ENCODE results near the gene COMP.

The COMP gene

DNA sequence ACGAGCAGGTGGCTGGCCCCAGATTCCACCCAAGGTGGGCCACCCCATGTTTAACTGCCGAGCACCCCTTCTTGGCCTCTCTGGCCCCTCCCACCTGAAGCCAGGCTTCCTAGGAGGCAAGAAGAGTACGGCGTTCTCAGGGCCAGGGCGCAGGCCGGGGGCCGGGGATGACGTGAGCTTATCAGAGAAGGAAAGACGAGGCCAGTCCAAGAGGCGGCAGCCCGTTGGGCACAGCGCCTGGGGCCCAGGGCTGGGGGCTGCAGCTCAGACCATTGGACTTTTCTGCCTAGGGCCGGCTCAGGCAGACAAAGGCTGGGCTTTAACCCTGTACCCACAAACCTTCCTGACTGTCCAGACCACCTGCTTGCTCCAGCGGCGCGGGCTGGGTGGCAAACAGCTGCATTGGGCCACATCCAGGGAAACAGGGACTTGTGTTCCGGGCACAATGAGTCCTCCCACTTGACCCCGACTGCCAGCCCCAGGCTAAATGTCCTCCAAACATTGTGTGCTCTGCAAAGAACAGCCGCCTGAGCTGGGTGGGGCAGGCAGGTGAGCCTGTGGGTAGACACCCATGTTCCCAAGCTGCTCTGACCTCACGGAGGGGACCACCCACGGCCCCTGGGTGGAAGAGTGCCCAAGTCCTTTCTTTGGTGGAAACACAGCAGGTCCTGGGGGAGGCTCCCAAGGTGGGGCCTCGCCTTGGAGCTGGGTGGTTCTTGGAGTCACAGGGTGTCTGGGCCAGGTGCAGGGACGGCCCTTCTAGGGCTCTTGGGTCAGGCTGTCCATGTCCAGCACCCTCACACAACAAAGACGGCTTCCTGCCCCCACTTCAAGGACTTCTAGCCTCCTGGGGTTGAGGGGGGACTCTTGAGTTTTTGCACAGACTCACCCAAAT, 21.9 kb downstream of the COMP start:
- DNase-seq, result no peak

DNA sequence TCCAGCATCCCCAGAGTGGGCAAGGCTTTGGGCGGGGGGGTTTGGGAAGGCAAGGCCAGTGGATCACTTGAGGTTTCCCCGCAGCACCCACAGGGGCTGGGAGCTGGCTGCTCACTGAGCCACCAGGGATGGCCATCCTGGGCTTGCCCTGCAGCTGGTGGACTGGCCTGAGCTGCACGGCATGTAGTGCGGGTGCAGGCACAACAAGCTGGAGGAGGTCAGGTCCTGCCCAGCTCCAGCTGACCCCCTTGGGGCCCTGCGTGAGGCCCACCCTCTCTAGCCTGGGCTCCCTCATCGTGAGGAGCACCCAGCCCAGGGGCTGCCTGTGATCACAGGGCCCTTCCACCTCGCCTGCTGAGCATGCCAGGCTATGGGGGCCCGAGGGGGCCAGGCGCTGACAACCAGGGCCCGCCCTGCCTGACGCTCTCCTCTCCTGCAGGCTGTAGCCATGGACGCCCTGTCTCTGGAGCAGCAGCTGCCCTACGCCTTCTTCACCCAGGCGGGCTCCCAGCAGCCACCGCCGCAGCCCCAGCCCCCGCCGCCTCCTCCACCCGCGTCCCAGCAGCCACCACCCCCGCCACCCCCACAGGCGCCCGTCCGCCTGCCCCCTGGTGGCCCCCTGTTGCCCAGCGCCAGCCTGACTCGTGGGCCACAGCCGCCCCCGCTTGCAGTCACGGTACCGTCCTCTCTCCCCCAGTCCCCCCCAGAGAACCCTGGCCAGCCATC, 22.9 kb downstream of the COMP start:
- no peak for DNase-seq

DNA sequence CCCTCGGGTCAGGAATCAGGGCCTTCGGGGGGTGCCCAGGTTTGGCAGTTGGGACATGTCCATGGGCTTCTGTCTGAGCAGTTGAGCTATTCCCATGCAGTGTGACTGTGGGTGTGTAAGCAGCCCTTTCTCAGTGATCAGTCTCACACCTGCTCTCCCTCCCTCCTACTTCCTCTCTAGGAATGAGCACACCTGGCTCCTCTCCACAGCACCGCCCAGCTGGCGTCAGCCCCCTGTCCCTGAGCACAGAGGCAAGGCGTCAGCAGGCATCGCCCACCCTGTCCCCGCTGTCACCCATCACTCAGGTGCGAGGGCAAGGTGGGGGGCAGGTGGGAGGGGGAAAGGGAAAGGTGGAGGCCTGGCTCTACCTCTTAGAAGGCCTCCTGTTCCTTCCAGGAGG, 25.9 kb downstream of the COMP start:
- DNase-seq, result no peak

DNA sequence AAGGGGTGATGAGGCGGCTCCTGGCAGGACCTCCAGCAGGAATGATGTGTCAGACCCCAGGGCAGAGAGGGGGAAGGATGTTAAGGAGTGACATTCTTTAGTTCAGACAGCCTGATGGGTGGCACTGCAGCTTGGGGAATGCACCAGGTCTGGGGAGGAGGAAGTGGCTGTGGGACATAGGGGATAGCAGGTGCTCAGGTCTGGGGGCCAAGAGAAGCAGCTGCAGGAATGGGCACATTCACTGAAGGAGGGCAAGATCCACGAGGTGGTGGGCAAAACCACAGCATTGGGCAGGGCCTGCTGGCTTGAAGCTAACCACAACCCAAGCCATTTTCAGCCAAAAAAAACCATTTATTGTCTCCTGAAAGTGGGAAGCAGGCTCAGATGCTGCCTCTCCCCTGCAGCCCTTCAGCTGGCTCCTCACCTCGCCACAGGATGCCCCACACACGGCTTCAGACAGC, 26.5 kb downstream of the COMP start:
- DNase-seq, result no peak

DNA sequence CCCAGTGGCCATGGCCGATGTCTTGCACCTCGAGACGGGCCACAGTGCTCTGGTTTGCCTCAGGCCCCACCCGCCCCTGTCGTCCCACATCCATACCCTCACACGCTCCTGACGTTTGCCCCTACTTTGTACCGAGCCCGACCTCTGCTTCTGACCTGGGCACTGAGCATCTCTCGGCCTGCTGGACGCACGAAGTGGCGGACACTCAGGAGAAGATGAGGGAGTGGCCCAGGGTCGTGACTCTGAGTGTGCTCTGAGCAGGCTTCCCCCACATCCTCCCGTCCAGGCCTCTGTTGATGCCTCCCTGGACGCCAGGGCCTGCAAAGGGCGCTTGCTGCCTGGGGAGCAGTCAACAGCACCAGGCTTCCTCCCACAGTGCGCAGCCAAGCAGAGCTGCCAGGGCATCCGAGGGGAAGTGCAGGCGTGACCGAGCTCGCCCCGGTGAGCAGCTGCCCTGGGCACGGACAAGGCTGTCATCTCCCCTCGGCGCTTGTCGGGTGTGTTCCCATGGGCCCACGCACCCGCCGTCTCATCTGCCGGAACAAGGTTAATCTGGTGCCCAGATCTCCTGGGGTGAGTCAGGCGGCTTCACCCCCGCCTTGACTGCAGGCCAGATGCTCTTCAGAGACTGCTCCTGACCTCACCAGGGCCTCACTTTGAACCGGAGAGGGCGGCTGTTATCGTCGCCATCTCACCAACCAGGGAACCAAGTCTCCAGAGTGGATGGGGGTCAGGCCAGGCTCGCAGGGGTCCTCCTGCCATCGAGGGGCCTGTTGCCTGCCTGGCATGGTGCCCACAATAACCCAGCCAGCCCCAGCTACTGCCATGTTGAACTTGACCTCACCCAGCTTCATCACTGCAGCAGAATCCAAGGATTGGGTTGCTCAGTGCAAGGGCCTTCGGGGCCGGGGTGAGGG, 27.2 kb downstream of the COMP start:
- DNase-seq, result no peak

DNA sequence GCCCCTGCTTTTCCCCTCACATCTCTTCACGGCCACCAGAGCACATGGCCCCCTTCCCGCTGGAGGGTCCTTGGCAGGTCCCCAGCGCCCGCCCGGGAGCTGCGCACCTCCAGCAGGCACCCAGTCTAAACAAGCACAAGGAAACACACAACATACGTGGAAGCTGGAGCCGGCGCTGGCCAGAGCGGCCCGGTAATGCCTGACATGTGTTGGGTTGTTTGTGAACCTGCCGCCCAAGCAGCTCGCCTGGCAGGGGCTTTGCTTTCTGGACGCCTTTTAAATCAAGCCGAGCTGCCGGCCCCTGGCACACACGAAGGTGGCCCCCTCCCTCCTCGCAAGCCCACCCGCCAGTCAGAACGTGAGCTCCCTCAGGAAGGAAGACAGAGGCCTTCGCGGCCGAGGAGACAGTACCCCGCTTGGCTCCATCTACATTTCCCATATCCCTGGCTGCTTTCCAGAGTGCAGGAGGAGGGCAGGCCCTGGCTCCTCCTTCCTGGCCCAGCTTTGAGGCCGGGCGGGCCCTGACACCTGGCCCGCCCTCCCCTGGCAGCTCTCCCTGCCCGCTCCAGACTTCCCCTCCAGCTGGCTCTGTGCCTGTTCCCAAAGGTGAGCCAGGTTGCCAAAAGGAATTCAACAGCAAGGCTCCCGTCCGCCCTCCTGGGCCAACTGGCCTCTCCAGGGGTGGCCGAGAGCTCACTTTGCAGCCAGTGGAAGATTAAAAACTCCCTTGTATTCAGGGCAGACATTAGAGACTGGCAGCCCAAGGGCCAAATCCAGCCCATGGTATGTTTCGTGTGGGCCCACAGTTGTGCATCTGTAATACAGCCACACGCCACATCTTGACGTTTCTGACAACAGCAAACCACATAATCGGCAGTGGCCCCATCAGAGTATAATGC, 28.7 kb downstream of the COMP start:
- peak; percentile 91 for DNase-seq

DNA sequence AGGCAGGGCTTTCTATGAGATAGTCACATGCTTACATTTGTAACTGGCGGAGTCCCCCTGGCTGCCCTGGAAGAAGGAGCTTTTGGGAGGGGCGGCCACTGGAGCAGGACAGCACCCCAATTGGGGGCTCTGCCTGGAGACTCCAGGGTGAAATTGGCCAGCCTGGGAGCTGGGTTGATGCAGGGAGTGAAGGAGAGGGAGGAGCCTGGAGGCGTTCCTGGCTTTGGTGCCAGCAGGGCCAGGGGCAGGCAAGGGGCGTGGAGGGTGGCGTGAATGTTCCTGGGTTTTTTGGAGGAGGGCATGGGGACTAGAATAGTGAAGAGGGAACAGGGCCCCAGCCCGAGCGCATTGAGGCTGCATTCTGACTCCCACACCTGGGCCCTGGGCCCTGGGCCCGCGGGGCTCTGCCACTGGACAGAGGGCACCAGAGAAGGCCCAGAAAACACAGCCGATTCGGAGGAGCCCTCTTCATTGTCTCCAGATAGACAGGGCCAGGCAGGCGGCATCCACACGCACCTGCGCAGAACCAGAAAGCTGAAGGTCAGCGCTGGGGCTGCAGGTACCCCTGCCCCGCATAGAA, 29.5 kb downstream of the COMP start:
- DNase-seq, result no peak

DNA sequence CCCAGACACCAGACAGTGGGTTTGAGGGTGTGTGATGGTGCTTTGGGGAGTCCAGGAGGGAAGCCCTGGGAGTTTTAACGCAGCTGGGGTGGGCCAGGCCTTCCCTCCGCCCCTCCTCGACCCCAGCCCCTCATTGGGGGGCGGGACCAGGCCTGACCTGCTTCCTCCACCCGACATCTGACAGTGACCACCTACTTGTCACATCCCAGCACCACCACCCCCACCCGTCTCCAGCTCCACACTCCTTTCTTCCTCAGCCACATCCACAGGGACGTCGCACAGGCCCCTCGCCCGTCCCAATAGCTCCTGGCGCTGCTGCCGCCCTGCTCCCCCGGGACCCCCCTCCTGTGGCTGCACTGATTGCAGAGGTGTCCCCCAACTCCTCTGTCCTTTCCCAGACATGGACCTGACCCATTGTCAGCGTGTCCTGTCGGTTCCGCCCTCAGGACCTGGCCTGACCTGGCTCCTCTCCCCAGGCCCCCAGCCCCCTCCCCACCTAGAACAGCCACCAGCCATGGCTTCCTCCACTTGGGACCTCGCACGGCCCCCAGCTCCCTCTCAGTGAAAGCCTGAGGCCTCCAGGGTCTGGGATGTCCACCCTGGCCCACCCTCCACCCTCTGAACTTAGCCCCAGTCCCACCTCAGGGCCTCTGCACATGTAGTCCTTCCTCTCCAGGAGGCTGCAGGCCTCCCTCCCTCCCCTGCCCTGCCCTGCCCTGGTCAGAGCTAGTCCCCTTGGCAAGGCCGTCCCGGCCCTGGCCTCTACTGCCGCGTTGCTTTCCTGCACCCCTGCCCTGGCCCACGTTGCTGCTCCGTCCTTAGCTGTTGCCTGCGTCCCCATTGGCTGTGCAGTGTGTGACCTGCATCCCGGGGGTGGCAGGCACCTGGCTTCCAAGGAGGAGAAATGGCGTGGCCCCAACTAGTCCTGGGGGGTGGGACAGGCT, 30.4 kb downstream of the COMP start:
- no peak for DNase-seq

DNA sequence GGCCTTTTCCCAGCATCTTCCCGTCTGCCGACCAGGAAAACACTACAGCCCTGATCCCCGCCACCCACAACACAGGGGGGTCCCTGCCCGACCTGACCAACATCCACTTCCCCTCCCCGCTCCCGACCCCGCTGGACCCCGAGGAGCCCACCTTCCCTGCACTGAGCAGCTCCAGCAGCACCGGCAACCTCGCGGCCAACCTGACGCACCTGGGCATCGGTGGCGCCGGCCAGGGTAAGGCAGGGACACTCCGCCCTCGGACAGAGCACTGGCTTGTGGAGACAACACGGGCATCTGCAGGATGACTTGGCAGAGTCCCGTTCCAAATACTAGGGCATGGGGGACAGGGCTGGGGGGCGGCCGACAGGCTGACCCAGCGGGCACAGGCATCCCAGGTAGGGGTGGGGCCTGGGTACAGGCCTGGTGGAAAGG, 31.1 kb downstream of the COMP start:
- no peak for DNase-seq

DNA sequence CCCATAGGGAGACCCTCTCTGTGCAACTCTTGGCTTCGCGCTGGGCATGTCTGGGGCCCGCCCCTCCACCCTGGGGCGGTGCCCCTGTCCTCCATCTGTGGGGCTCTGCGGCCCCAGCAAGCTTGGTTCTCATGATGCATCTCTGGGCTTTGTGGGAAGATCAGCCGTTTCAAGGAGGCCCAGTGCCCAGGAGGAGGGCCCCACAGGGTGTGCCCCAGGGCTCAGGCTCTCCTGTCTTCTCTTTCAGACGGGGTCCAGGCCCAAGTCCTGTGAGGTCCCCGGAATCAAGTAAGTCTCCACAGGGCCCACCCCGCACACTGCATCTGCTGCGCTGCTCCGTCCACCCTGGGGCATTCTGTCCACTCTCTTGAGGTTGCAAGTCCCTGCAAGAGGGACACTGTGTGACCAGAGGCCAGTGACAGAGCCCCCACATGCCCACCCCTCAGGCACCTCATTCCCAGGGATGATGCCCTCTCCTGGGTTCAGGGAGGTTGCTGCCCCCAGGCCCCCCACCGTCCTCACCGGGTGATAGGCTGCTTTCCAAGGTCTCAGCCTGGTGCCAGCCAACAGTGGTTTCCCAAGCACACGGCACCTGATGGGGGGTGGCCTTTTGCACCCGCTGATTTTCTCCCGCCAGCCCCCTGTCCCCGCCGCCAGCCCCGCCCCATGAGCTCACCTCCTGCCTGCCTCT, 31.7 kb downstream of the COMP start:
- no peak for DNase-seq

DNA sequence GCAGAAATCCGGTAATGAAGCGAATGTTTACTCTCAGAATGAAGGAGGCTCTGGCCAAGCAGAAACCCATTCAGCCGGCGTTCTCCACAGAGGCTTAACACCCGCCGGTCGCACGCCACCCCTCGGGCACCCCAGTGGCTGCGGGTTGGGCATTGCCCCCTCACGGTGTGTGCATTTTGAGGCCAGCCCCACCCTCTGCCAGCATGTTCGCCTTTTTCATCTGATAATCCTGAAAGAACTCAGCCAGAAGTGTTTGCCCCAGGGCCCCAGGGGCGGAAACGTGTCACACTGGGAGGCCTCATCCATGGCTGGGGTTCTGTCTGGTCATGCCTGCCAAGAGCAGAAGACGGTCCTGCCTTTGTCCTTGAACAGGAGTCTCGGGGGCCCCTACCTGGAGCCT, 34.2 kb downstream of the COMP start:
- DNase-seq, result no peak

DNA sequence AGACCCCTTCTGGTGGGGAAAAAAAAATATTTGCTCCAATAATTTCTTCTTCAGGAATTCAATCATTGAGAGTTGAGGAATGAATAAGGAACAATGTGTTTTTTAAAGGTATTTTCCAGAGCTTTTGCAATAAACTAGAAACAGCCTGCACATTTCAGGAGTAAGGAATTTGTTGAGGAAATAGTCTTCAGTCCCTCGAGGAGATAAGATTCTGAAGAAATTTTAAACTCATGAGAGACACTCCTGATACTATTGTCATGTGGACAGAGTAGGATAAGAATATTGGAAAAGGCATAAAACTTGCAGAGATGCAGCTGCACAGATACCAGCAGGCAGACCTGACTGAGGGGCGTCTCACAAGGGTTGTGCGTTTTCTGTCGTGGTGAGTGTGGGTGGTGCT, 36.6 kb downstream of the COMP start:
- DNase-seq, result no peak

DNA sequence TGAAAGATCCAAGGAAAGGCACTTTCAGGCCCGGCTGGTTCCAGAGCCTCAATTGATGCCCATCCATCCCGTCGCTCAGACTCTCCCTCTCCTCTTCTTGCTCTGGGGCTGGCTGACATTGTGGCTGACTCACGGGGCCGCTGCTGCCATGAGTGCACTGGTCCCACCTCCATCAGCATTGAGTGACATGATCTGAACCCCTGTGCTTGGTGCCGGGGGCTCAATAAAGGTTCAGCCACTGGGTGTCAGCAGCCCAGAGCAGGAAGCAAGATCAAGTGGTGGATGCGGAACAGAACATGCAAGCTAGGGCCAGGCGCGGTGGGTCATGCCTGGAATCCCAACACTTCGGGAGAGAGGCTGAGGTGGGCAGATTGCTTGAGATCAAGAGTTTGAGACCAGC, 39.5 kb downstream of the COMP start:
- no peak for DNase-seq

DNA sequence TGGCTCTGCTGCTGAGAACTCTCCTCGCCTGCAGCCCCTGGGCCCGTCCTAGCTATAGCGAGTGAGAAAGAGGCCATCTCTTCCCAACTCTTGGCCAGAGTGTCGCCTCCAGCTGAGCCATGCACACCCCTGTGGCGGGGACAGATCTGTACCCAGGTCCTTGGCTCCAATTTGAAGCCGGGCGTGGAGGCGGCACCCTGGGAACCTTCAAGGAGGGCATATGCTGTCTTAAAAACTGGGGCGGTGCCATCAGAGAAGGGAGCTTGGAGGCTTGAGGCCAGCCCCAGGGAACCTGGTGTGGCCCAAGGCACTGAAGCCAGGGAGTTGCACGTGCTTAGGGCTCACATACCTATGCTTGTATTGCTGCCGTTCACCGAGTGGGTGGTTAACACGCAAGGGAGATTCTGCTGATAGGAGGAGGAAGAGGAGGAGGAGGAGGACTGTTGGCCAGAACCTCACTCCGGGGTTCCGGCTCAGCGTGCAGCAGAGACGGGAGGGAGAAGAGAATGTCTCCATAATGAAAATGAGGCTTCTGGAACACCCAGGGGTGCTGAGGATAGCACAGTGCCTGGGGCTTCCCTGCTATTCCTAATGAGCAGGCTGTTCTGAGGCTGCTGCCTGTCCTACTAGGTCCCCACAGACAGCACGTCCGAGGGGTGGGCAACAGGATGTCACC, 40.7 kb downstream of the COMP start:
- no peak for DNase-seq

DNA sequence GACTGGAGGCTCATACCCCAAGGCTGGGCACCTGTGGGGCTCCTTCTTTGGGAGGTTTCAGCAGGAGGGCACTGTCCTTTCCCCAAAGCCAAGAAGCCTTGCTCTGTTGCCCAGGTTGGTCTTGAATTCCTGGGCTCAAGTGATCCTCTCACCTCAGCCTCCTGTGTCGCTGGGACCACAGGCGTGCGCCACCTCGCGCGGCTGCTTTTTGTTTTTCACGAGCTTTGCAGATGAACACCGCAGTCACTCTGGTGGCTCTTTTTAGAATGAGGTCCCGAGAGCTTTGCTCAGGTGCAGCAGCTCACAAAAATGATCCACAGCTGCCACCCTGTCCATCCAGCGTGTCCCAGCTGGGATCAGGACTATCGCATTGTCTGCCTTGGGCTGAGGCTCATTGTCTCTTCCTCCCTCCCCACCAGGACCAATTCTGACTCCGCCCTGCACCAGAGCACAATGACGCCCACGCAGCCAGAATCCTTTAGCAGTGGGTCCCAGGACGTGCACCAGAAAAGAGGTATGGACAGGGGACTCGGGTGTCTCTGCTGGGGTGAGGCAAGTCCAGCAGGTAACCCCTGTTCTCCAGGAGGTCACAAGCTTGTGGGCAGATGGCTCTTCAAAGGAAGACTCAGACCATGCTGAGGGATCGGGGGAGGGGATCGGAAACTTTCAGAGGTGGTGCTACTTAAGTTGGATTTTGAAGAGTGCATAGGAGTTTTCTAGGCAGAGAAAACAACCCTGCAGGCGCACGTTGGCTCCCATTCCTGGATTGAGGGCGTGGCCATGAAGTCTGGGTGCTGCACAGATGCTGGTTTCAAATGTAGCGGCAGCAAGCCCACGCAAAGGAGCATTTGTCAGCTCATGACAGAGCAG, 41.5 kb downstream of the COMP start:
- no peak for DNase-seq

DNA sequence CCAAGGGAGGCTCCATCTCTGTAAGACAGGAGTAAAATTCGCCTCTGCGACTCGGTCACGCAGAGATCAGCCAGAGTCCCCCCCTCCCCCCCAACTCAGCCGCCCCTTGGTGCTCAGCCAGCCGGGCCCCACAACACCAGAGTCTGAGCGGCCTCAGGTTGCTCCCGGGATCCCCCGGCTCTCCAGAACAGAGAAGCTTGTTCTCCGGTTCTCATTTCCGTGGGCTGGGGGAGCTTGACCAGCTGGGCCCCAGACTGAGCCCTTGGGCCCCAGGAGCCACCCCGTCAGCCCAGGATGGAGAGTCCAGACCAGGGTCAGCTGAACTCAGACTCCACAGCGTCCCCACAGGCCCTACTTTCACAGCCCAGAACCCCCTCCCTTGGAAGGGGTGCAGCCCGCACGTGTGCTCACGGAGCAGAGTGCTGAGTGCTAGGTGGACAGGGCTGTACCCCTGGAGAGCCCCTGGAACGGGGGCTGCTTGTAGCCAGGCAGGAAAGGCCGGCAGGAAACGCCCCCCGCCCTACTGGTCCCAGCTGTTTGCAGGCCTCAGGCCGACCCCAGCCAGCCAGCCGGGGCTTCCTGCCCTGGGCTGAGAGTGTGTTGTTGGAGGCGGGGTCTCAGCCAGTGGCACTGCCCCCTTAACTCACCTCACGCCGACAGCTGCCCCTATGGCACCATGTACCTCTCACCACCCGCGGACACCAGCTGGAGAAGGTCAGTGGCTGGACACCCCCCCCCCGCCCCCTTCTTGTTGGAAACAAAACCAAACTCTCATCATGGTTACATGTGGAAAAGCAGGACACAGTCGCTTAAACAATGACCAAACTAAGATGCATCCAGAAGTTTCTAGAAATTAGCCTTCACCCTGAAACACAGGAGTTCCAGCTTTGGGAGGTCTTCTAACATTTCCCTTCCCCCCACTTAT, 44.4 kb downstream of the COMP start:
- DNase-seq, result peak; percentile 75

DNA sequence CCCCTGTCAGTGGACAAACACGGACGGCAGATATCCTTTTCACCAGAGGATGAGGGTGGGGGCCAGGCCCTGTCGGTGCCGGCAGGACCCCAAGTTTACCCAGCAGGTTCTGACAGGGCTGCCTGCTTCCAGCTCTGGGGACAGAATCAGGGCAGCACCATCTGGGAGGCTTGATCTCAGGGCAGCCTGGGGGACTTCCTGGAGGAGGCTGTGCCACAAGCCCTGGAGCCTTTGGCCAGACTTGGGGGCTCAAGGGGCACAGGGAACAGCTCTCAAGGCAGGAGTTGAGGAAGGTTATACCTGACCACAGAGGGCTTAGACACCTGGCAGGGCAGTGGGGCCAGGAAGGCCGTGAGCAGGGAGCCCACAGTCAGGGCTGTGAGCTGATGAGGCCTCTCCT, 45.2 kb downstream of the COMP start:
- no peak for DNase-seq
